Osteocyte (in vitro differentiated cells): Measurements from ENCODE around the gene DDX1. TPM values are rescaled to one million over a fixed set of nuclear protein-coding genes. Genes with fewer than 3 reads are reported as not detected.

Experiments used
- DNase-seq: peaks from one replicate; pipeline ENCODE4 v3.0.0; 2021; ENCODE audit warnings: mixed read lengths; ENCODE audit not compliant: unreplicated experiment; ENCODE audit errors: extremely low spot score
- H3K27ac Mint-ChIP-seq: one replicate; pipeline ENCODE4 v1.8.0; 2021; ENCODE audit warnings: mild to moderate bottlenecking, mixed read lengths; ENCODE audit not compliant: unreplicated experiment
- H3K27me3 Mint-ChIP-seq: one replicate; pipeline ENCODE4 v1.8.0; 2021; ENCODE audit warnings: mixed read lengths; ENCODE audit not compliant: unreplicated experiment
- H3K36me3 Mint-ChIP-seq: one replicate; pipeline ENCODE4 v1.8.0; 2021; ENCODE audit warnings: mixed read lengths; ENCODE audit not compliant: unreplicated experiment
- H3K4me1 Mint-ChIP-seq: one replicate; pipeline ENCODE4 v1.8.0; 2021; ENCODE audit warnings: mixed read lengths; ENCODE audit not compliant: unreplicated experiment
- H3K4me3 Mint-ChIP-seq: one replicate; pipeline ENCODE4 v1.8.0; 2021; ENCODE audit warnings: mild to moderate bottlenecking, moderate library complexity, mixed read lengths; ENCODE audit not compliant: unreplicated experiment
- H3K9me3 Mint-ChIP-seq: one replicate; pipeline ENCODE4 v1.8.0; 2021; ENCODE audit warnings: mixed read lengths; ENCODE audit not compliant: unreplicated experiment
- CTCF ChIP-seq: fragments of 200-600 bp; sonication (generic); IDR thresholded peaks from 2 replicates; pipeline ENCODE4 v1.5.0; 2021; ENCODE audit warnings: antibody characterized with exemption, mild to moderate bottlenecking, moderate library complexity
- total RNA-seq: library from RNA; stranded (reverse); gene quantifications from 2 replicates; pipeline ENCODE4 v1.2.1, GENCODE V29; 2021

Gene DDX1
- total RNA-seq, 1 donor from 2014 or later: 90.7 TPM

GRCh38 chr2:15666861-15667808, 75.5 kb downstream of the DDX1 start:
- Mint-ChIP-seq H3K4me1 (peaks cover 10% of the 10 kb centered on the region), H3K4me3 (no peak overlapping the region), H3K27ac (no peak overlapping the region), H3K36me3 (no peaks in the 10 kb centered on the region), H3K9me3 (no peaks in the 10 kb centered on the region), H3K27me3 (peaks cover 11% of the 10 kb centered on the region)
- no peak for TF ChIP-seq CTCF
- no peak for DNase-seq

- Mint-ChIP-seq H3K27ac (no peak overlapping the region), H3K27me3 (peaks cover 14% of the 10 kb centered on the region), H3K4me1 (peaks cover 10% of the 10 kb centered on the region), H3K36me3 (no peaks in the 10 kb centered on the region), H3K4me3 (no peak overlapping the region), H3K9me3 (no peaks in the 10 kb centered on the region)
- no peak for DNase-seq
- no peak for TF ChIP-seq CTCF
Observed at GRCh38 chr2:15667809-15668556, 76.3 kb downstream of the DDX1 start.

GRCh38 chr2:15668611-15669305, 77.1 kb downstream of the DDX1 start:
- Mint-ChIP-seq H3K4me3 (no peak overlapping the region), H3K4me1 (peaks cover 12% of the 10 kb centered on the region)
- no peak for DNase-seq

GRCh38 chr2:15669375-15669910, 77.8 kb downstream of the DDX1 start:
- no peak for DNase-seq
- no peaks in the 10 kb centered on the region for H3K9me3 Mint-ChIP-seq
- H3K4me1 Mint-ChIP-seq: peaks cover 14% of the 10 kb centered on the region
- no peak overlapping the region for H3K4me3 Mint-ChIP-seq
- H3K27me3 Mint-ChIP-seq: peaks cover 15% of the 10 kb centered on the region
- no peaks in the 10 kb centered on the region for H3K36me3 Mint-ChIP-seq
- TF ChIP-seq CTCF: no peak
- H3K27ac Mint-ChIP-seq: no peak overlapping the region

More at GRCh38 chr2:15668611-15669305, 77.1 kb downstream of the DDX1 start:
- Mint-ChIP-seq H3K27ac (no peak overlapping the region), H3K9me3 (no peaks in the 10 kb centered on the region), H3K36me3 (no peaks in the 10 kb centered on the region), H3K27me3 (peaks cover 14% of the 10 kb centered on the region)
- no peak for TF ChIP-seq CTCF
